HG03439 (cell line): ENCODE results near the gene PAX6.

Experiments used
- ATAC-seq: cut with Tn5 transposase; IDR thresholded peaks from one replicate; pipeline ENCODE4 v1.9.1; 2021; ENCODE audit warnings: mild to moderate bottlenecking, moderate library complexity; ENCODE audit not compliant: unreplicated experiment

Gene PAX6

GRCh38 chr11:31799435-31800397, 11.4 kb downstream of the PAX6 start:
- ATAC-seq: no peak

- no peak for ATAC-seq
Measured at GRCh38 chr11:31798554-31799434, 12.3 kb downstream of the PAX6 start.

DNA sequence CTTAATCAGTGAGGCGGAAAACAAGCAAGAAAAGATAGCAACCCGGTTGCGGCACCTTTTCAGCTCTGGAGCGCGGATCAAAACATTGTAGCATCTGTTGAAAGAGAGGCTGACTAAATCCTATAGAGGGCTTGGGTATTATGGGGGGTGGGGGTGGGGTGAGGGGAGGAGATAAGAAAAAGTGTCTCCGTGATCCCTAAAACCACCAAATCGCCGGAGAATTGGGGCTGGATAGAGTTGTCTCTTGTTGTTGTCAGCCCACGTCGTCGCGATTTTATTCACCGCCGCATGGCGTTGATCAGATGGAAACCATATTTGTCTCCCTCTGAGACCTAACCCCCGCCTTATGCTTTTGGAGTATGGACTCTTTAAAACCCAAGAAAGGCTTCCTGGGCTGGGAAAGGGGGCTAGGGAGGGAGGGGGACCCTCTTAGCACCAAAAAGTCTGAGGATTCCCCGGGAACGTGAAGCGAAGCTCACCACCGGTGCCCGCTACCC, 13.0 kb downstream of the PAX6 start:
- no peak for ATAC-seq

- no peak for ATAC-seq
Measured at GRCh38 chr11:31797190-31798056, 13.7 kb downstream of the PAX6 start.

GRCh38 chr11:31796499-31797189, 14.5 kb downstream of the PAX6 start:
- ATAC-seq: no peak

DNA sequence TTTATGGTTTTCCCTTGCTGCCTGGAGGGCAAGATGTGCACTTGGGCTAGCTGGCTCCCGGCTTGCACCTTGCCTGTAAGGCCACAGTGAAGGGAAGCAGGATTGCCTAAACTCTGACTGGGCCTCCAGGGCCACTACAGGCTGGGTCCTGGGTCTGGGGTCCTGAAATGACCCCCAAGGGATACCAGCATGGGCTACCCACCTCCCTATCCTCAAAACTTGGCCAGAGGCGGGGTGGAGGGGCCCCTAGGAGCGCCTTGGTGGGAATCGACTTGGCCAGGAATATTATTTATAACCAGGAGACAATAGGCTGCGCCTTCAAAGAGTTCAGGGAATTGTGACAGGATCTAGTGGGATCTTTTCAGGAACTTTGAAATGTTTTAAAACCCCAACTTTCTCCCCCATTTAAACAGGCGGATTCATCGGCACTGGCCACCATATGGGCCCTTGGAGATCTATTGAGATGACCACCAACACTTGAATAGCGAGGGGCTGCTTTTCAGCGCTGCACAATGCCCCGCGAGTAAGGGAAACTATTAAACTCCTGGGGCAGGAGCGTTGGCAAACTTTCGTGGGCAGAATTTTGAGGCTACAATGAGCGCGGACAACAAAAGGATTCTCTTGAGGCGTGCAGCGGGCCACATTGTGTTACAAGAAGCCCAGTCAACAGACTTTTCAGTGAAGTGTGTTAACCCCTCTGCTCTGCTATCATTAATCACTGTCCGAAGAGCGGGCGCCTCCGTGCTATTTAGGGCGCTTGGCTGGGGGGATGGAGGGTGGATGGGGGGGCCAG, 15.2 kb downstream of the PAX6 start:
- ATAC-seq: no peak

DNA sequence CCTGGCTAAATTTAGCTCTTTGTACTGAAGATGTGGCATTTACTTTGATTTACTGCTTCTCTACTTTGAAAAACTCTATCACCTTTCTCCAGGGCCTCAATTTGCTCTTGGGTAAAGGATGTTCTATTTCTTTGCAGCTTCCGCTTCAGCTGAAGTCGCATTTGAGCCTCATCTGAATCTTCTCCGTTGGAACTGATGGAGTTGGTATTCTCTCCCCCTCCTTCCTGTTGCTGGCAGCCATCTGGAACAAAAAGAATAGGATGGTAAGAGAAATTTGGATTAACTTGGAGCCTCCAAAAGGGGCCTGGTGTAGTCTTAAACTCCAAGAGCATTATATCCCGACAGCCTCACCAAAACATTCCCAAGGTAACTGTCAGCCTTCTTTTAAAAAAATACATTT, 16.6 kb downstream of the PAX6 start:
- no peak for ATAC-seq

DNA sequence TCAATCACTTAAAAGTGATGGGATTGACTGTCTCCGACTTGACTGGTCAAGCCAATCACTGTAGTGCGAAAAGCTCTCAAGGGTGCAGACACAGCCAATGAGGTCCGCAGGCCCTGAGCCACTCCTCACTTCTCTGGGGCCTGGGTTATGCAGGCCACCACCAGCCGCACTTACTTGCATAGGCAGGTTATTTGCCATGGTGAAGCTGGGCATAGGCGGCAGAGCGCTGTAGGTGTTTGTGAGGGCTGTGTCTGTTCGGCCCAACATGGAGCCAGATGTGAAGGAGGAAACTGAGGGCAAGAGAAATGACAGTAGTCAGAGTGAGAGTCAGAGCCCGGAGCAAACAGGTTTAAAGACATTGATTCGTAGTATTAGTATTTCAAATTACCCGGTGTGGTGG, 17.9 kb downstream of the PAX6 start:
- no peak for ATAC-seq

GRCh38 chr11:31792456-31792855, 18.7 kb downstream of the PAX6 start:
- ATAC-seq: no peak

DNA sequence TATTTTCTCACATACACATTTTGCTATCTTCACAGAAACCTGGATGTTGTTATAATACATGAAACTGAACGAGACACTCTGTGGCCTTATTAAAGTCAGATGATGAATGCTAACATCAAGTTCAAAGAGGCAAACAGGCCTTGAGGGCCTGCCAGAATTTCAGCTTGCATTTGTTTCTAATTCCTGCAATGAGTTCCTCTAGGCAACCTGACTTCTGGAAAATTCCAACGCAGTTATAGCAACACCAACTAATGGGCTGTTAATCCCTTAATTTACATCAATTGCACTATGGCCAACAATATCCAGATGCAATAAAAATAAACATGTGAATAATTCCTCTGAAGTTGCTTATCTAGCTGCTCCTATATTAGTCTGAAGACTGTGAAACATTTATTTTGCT, 19.1 kb downstream of the PAX6 start:
- no peak for ATAC-seq

DNA sequence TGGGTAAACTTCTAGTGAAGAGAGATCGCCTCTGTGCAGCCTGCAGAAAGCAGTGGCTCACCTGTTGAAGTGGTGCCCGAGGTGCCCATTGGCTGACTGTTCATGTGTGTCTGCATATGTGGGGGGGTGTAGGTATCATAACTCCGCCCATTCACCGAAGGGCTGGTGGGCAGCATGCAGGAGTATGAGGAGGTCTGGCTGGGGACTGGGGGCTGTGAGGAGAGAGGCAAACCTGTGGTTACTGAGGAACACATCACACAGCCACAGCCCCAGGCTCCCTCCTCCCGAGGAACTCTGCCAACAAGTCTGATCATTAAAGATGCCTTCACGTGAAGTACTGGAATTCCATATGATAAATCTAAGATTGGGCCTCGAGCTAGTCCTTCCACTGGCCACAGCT, 20.5 kb downstream of the PAX6 start:
- ATAC-seq: no peak

DNA sequence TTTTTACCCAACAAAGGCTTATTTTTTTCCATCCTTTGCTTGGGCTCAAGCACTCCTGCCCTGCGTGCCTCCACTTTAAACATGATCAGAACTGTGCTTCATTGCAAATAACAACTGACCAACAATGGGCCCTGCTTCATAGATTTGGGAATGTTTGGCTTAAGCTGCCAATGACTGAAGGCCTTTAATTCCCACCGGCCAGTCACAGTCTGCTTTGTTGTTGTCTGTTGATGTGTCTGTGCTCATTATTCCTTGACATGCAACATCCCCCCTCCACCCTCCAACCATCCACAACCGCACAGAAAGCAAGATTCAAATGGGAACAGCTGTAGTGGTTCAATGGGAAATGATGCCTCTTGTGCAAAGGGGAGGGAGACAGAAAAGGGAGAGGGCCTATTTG, 23.0 kb downstream of the PAX6 start:
- no peak for ATAC-seq

DNA sequence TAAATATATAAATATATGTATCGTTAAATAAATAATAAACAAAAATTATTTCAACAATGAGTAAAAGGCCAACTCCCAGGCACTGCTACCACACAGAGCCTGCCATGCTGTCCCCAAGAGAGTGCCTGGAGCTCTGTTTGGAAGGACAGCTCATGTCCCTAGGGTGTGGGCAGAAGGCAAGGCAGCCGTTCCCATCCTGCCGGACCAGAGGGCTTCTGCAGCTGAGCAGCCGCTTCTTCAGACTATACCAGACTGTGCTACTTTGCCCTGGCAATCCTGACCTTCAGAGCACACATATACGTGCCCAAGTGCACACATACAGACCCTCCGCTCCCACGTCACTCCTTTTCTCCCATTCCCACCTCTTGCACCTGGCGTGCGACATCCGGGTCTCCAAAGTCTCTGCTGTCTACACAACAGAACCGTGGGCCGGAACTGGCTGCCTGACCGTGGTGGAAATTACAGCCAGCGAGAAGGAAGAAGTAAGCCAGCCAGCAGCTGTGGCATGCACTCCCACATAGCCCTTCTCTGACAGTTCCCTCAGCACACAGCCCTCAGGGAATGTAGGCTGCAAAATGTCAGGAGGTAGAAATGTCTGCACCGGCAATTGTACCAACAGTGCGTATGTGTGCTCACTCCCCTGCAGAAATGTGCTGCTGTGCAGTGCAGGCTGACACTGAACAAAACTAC, 24.0 kb downstream of the PAX6 start:
- ATAC-seq: no peak

DNA sequence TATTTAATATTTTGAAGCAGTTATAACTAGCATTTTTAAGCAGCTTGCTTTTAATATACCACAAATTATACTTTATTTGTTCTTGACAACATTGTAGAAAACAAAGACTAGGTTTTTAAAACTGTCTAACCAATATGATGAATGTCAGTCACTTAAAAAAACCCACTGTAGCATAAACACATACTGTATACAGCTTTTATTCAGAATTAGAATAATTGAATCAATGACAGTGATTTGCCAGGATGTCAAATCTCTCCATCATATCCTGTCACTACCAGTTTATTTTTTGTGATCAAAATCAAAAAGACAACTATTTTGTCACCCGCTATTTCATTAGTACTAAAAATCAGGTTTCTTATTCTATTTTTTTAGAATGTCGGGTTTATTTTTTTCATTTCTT, 26.5 kb downstream of the PAX6 start:
- no peak for ATAC-seq

- no peak for ATAC-seq
Measured at GRCh38 chr11:31783252-31783651, 27.9 kb downstream of the PAX6 start.

- no peak for ATAC-seq
Measured at GRCh38 chr11:31782257-31782656, 28.9 kb downstream of the PAX6 start.

GRCh38 chr11:31780480-31780971, 30.6 kb downstream of the PAX6 start:
- ATAC-seq: no peak

- ATAC-seq: no peak
Measured at GRCh38 chr11:31780078-31780477, 31.0 kb downstream of the PAX6 start.
